Measurements from ENCODE around the gene ESRRA.

DNA sequence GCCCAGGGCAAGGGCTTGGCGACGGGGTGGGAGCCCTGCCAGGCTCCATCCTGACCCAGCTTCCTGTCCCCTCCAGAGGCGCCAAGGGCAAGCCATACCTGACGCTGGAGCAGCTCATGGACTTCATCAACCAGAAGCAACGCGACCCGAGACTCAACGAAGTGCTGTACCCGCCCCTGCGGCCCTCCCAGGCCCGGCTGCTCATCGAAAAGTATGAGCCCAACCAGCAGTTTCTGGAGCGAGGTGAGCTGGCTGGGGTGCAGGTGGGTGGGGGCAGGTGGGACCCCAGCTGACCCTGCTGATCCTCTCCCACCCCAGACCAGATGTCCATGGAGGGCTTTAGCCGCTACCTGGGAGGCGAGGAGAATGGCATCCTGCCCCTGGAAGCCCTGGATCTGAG lies 49.0 kb upstream of the ESRRA start:
- TF ChIP-seq POLR2AphosphoS5 (IDR thresholded peaks at IDR 0.05; ENCODE audit: borderline replicate concordance, low read depth, low read length): no peak
- no peak for TF ChIP-seq EZH2 (IDR thresholded peaks at IDR 0.05)
